Measurements from ENCODE around the gene FBXL13. TPM values are rescaled to one million over a fixed set of nuclear protein-coding genes. Genes with fewer than 3 reads are reported as not detected.

FBXL13 gene
- total RNA-seq, 4 donors from 2014 or later, result 0.35 to 2.6 (median 1.3) TPM; not detected in 1

- no peak for DNase-seq
- no peaks in the 10 kb centered on the region for H3K27me3 ChIP-seq
- H3K4me3 ChIP-seq, result no peak overlapping the region
- H3K9me3 ChIP-seq, result no peaks in the 10 kb centered on the region
- H3K36me3 ChIP-seq, result no peaks in the 10 kb centered on the region
- TF ChIP-seq, protein P1, sequence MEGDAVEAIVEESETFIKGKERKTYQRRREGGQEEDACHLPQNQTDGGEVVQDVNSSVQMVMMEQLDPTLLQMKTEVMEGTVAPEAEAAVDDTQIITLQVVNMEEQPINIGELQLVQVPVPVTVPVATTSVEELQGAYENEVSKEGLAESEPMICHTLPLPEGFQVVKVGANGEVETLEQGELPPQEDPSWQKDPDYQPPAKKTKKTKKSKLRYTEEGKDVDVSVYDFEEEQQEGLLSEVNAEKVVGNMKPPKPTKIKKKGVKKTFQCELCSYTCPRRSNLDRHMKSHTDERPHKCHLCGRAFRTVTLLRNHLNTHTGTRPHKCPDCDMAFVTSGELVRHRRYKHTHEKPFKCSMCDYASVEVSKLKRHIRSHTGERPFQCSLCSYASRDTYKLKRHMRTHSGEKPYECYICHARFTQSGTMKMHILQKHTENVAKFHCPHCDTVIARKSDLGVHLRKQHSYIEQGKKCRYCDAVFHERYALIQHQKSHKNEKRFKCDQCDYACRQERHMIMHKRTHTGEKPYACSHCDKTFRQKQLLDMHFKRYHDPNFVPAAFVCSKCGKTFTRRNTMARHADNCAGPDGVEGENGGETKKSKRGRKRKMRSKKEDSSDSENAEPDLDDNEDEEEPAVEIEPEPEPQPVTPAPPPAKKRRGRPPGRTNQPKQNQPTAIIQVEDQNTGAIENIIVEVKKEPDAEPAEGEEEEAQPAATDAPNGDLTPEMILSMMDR (IDR thresholded peaks at IDR 0.05), result no peak
- TF ChIP-seq POLR2A (IDR thresholded peaks at IDR 0.05), result no peak
- no peak overlapping the region for H3K27ac ChIP-seq
- H3K4me1 ChIP-seq, result peaks cover 0 to 29% (median 0%) of the 10 kb centered on the region in 4 donors
These were observed 84.0 kb downstream of the FBXL13 start for GRCh38 chr7:102990642-102991041.

GRCh38 chr7:102988631-102989560 lies 85.7 kb downstream of the FBXL13 start:
- Histone ChIP-seq H3K9me3 (no peaks in the 10 kb centered on the region), H3K4me1 (peaks cover 0 to 29% (median 0%) of the 10 kb centered on the region in 4 donors), H3K36me3 (no peaks in the 10 kb centered on the region), H3K27ac (no peak overlapping the region), H3K27me3 (no peaks in the 10 kb centered on the region), H3K4me3 (no peak overlapping the region)
- TF ChIP-seq POLR2A (IDR thresholded peaks at IDR 0.05), result no peak
- TF ChIP-seq, protein P1 (IDR thresholded peaks at IDR 0.05), result no peak
- DNase-seq, result no peak

- no peaks in the 10 kb centered on the region for H3K36me3 ChIP-seq
- no peak for DNase-seq
- TF ChIP-seq, protein P1 (IDR thresholded peaks at IDR 0.05), result no peak
- TF ChIP-seq POLR2A (IDR thresholded peaks at IDR 0.05), result no peak
- peaks cover 0 to 23% (median 0%) of the 10 kb centered on the region in 4 donors for H3K4me1 ChIP-seq
- no peak overlapping the region for H3K4me3 ChIP-seq
- no peaks in the 10 kb centered on the region for H3K9me3 ChIP-seq
- H3K27ac ChIP-seq, result no peak overlapping the region
- no peaks in the 10 kb centered on the region for H3K27me3 ChIP-seq
These were observed 86.5 kb downstream of the FBXL13 start for GRCh38 chr7:102988088-102988487.

DNA sequence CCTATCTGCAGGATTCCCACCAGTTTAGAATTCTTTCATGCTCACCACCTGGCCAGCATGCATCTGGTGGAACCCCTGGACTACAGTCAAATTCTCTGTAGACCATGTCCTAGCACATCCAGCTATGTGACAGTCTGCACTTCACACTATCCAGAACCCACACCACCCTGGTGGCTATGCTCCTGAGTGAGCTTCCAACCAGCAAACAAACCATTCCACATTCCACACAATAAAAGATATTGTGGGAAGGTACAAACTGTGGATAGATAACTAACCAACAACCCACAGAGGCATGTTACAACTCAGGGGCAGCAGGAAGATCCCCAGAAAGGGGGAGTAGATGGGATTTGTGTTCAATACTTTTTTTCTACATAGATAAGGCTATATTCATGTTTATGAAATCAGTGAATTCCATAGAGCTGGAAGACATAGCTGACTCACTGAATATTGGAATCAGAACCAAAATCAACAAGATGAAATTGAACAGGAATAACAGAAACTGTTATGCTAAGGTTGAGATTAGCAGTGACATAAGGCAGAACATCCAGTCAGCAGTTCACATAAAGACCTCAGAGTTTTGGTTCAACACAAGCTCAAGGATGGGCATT lies 89.3 kb downstream of the FBXL13 start:
- Histone ChIP-seq H3K4me1 (no peaks in the 10 kb centered on the region), H3K4me3 (no peak overlapping the region), H3K36me3 (no peaks in the 10 kb centered on the region), H3K27me3 (no peaks in the 10 kb centered on the region), H3K9me3 (no peaks in the 10 kb centered on the region), H3K27ac (no peak overlapping the region)
- DNase-seq, result no peak
- TF ChIP-seq POLR2A (IDR thresholded peaks at IDR 0.05), result no peak
- TF ChIP-seq, protein P1 (IDR thresholded peaks at IDR 0.05), result no peak

GRCh38 chr7:102983602-102984001 lies 91.0 kb downstream of the FBXL13 start:
- DNase-seq, result no peak
- no peak overlapping the region for H3K4me3 ChIP-seq
- no peaks in the 10 kb centered on the region for H3K27me3 ChIP-seq
- H3K4me1 ChIP-seq, result no peaks in the 10 kb centered on the region
- H3K9me3 ChIP-seq, result no peaks in the 10 kb centered on the region
- TF ChIP-seq, protein P1 (IDR thresholded peaks at IDR 0.05), result no peak
- no peak for TF ChIP-seq POLR2A (IDR thresholded peaks at IDR 0.05)
- no peaks in the 10 kb centered on the region for H3K36me3 ChIP-seq
- H3K27ac ChIP-seq, result no peak overlapping the region
